Left ventricle myocardium inferior (tissue), 1 donor: ENCODE data around the gene IKBIP. TPM values are rescaled to one million over a fixed set of nuclear protein-coding genes. Genes with fewer than 3 reads are reported as not detected.
"Not testable (repeated sequence)": the region's sequence is repeated elsewhere in the genome, so short reads cannot be mapped to it uniquely, and the experiment has no call there.

ENCODE experiments used
- DNase-seq: peaks from one replicate; pipeline ENCODE4 v3.0.0-alpha.2; 2020
- H3K27ac ChIP-seq: fragments of 200-600 bp; replicated peaks from 2 replicates; pipeline ENCODE4 v1.8.0; 2021
- H3K27me3 ChIP-seq: fragments of 200-600 bp; 2 replicates; pipeline ENCODE4 v1.8.0; 2021; ENCODE audit warnings: low read depth
- H3K36me3 ChIP-seq: fragments of 200-600 bp; 2 replicates; pipeline ENCODE4 v1.8.0; 2021
- H3K4me1 ChIP-seq: fragments of 200-600 bp; 2 replicates; pipeline ENCODE4 v1.8.0; 2021
- H3K4me3 ChIP-seq: fragments of 200-600 bp; 2 replicates; pipeline ENCODE4 v1.8.0; 2021; ENCODE audit warnings: mild to moderate bottlenecking, moderate library complexity
- H3K9me3 ChIP-seq: fragments of 200-600 bp; replicated peaks from 2 replicates; pipeline ENCODE4 v1.8.0; 2021
- CTCF ChIP-seq: fragments of 200-600 bp; IDR thresholded peaks from 2 replicates; pipeline ENCODE4 v1.8.0; 2021; ENCODE audit warnings: antibody characterized with exemption, mild to moderate bottlenecking, borderline replicate concordance
- intact Hi-C: fragments of 100-400 bp; cut with micrococcal nuclease; formaldehyde crosslinking; loops from one replicate; pipeline ENCODE4 v1.11.0; 2022
- total RNA-seq: library from RNA; stranded (reverse); fragmentation: NEBNext Ultra II Directional; extraction: Animal tissue kit (Norgen Biotek cat#: 25700); gene quantifications from one replicate; pipeline ENCODE4 v1.2.1, GENCODE V29; 2021
- donor health status: DM: no; HTN: yes; CAD: no; lungs with severe emphysema.

The IKBIP gene
- total RNA-seq, 1 donor from 2014 or later: 4.4 TPM

GRCh38 chr12:98579835-98580234 lies 64.8 kb downstream of the IKBIP start:
- Histone ChIP-seq H3K4me1 (no peaks in the 10 kb centered on the region), H3K27me3 (no peaks in the 10 kb centered on the region), H3K36me3 (no peaks in the 10 kb centered on the region), H3K27ac (no peak overlapping the region), H3K9me3 (no peaks in the 10 kb centered on the region), H3K4me3 (no peak overlapping the region)
- DNase-seq: no peak
- intact Hi-C loops: no loop called here
- no peak for TF ChIP-seq CTCF

- Histone ChIP-seq H3K27ac (no peak overlapping the region), H3K4me3 (no peak overlapping the region), H3K4me1 (no peaks in the 10 kb centered on the region), H3K36me3 (no peaks in the 10 kb centered on the region), H3K27me3 (no peaks in the 10 kb centered on the region), H3K9me3 (no peaks in the 10 kb centered on the region)
- intact Hi-C loops: no loop called here
- no peak for DNase-seq
- no peak for TF ChIP-seq CTCF
Observed at GRCh38 chr12:98579347-98579746, 65.2 kb downstream of the IKBIP start.

GRCh38 chr12:98578821-98579220 lies 65.8 kb downstream of the IKBIP start:
- H3K4me3 ChIP-seq: no peak overlapping the region
- H3K27me3 ChIP-seq: no peaks in the 10 kb centered on the region
- intact Hi-C loops: no loop called here
- no peak overlapping the region for H3K27ac ChIP-seq
- H3K9me3 ChIP-seq: no peaks in the 10 kb centered on the region
- TF ChIP-seq CTCF: no peak
- no peak for DNase-seq
- no peaks in the 10 kb centered on the region for H3K36me3 ChIP-seq
- no peaks in the 10 kb centered on the region for H3K4me1 ChIP-seq

GRCh38 chr12:98578392-98578791 lies 66.2 kb downstream of the IKBIP start:
- Histone ChIP-seq H3K9me3 (no peaks in the 10 kb centered on the region), H3K36me3 (no peaks in the 10 kb centered on the region), H3K27ac (no peak overlapping the region), H3K4me1 (no peaks in the 10 kb centered on the region), H3K27me3 (no peaks in the 10 kb centered on the region), H3K4me3 (no peak overlapping the region)
- DNase-seq: no peak
- intact Hi-C loops: no loop called here
- no peak for TF ChIP-seq CTCF

- H3K4me1 ChIP-seq, DNase-seq, H3K36me3 ChIP-seq, intact Hi-C loops, H3K4me3 ChIP-seq, H3K9me3 ChIP-seq, H3K27me3 ChIP-seq, H3K27ac ChIP-seq: not testable (repeated sequence)
Observed at GRCh38 chr12:98576795-98577194, 67.8 kb downstream of the IKBIP start.

GRCh38 chr12:98575013-98575412 lies 69.6 kb downstream of the IKBIP start:
- no peak for DNase-seq

More at GRCh38 chr12:98575013-98575412, 69.6 kb downstream of the IKBIP start:
- TF ChIP-seq CTCF: no peak
- intact Hi-C loops: no loop called here
- Histone ChIP-seq H3K4me1 (peaks cover 7% of the 10 kb centered on the region), H3K9me3 (no peaks in the 10 kb centered on the region), H3K36me3 (no peaks in the 10 kb centered on the region), H3K27me3 (no peaks in the 10 kb centered on the region), H3K27ac (no peak overlapping the region), H3K4me3 (no peak overlapping the region)

Other genes with a start within 250 kb of the IKBIP start
- 16.9 TPM for gene TMPO, start 129.2 kb downstream of the IKBIP start, total RNA-seq
- 1,638 TPM for gene SLC25A3, start 51.1 kb downstream of the IKBIP start, total RNA-seq
- gene APAF1, start 502 bp upstream of the IKBIP start, total RNA-seq: 5.0 TPM